ENCODE measurements around the gene WDR86.

DNA sequence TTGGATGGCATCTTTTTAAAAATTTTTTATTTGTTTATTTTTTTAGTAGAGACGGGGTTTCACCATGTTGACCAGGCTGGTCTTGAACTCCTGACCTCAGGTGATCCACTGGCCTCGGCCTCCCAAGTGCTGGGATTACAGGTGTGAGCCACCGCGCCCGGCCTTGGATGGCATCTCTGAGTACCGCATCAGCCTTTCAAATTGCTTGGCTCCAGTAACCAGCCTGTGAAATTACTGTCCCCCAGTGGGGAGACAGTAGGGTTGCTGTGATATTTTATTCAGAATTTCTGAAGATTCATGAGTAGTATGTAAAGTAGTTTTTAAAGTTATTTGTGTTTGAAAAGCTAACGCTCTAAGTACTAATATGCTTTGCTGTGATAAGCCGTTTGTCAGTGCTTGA is 67.0 kb downstream of the WDR86 start:
- no peak for TF ChIP-seq EZH2 (IDR thresholded peaks at IDR 0.05; ENCODE audit: insufficient read depth, poor library complexity, severe bottlenecking)
- no peak for TF ChIP-seq EZH2phosphoT487 (IDR thresholded peaks at IDR 0.05; ENCODE audit: insufficient read depth, low read depth)
